RCC 7860 (cell line): ENCODE data around the gene THNSL1.
A peak's percentile ranks its signal among the peaks of the same experiment; 100 is the strongest.
"Not testable (repeated sequence)": the region's sequence is repeated elsewhere in the genome, so short reads cannot be mapped to it uniquely, and the experiment has no call there.

Experiments
- DNase-seq: peaks from one replicate; pipeline ENCODE4 v3.0.0-alpha.2; 2015; ENCODE audit warnings: low spot score
- FAIRE-seq: peaks from 2 replicates; lab custom pipeline; 2012; peaks lifted over from hg19 to GRCh38; lab: Jason Lieb, UNC

Gene THNSL1

DNA sequence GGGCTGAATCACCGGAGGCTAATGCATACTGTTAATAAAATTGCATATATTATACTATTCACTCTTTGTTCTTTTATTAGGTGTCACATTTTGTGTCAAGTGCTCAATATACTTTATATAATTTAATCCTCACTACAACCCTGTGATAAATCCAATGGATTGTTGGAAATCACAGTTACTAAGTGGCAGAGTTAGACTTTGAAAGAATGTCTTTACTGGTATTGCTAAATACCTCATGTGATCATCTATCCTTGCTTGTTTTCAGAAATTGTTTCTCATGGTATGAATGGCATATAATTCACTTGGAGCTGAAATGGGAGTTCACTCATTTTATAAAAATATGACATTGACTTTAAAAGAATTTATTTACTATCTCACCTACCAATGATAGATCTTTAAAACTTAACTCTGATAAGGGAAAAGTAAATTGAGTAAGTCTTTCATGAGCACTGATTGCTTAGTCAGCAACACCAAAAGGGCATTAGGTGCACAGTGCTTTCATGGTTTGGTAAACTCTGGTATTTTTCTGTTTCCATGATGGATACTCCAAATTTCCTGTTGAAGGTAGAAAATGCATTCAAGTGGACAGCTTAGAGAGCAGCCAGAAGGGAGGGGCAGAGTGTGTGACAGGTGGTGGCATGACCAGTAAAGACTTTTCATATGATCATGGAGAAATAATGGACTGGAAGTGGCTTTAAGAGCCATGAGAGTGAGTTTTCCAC lies 23.0 kb upstream of the THNSL1 start:
- DNase-seq, result peak; percentile 27
- FAIRE-seq, result peak; percentile 70

DNA sequence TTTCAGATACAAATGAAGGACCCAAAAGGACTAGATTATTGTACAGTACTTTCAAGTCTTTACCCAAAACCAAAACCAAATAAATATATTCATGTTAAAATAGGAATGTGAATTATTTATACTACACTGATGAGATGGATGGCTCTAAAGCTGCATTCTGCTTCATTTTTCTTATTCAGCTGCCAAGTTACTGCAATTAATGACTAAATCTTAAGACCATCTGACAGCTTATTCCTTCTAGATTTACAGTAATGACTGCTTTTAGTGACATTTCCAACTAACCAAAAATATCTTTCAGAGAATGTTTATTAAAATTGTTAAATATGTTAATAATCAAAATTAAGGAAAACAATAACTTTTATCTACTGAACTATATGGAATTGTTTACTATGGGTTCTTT lies 21.3 kb upstream of the THNSL1 start:
- no peak for FAIRE-seq
- DNase-seq, result no peak

GRCh38 chr10:24998044-24998443 lies 18.4 kb upstream of the THNSL1 start:
- FAIRE-seq (no peak), DNase-seq (no peak)

DNA sequence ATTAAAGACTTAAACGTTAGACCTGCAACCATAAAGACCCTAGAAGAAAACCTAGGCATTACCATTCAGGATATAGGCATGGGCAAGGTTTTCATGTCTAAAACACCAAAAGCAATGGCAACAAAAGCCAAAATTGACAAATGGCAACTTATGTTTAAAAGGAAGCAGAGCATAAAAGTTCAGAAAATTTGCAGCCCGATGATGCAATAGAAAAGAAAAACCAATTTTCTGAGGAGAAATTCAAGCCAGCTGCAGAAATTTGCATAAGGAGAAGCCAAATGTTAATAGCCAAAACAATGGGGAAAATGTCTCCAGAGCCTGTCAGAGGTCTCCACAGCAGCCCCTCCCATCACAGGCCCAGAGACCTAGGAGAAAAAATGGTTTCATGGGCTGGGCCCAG lies 4.8 kb upstream of the THNSL1 start:
- DNase-seq, FAIRE-seq: not testable (repeated sequence)

- no peak for FAIRE-seq
- no peak for DNase-seq
Observed at GRCh38 chr10:25014579-25014978, 1.8 kb upstream of the THNSL1 start.

- DNase-seq (peak; percentile 89), FAIRE-seq (no peak)
Observed at GRCh38 chr10:25015828-25016375, 510 bp upstream of the THNSL1 start, which contains the start of gene ENKUR. Gene ENKUR, minus strand, starts transcription at chr10:25016158. Its CDS starts 222 bp downstream, at chr10:25015936.

DNA sequence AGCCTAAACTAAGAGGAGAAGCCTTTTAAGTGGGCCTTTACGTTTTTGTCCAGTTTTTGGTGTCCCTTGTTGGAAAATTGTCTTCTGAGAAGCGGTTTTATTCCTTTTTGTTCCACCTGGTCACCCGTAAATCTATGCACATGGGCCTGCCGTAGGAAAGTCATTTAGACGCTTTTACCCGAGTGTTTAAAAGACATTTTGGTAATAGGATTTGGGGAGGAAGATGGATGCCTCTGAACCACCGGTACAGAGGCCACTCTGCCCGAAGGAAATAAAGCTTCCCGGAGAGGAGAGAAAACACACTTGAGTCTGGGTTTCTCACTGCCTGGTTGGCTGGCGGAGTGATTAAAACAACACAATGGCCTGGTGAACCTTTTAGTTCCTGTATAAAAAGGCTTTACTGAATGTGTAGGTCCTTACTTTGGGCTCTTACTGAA lies 760 bp downstream of the THNSL1 start:
- FAIRE-seq (no peak), DNase-seq (no peak)

DNA sequence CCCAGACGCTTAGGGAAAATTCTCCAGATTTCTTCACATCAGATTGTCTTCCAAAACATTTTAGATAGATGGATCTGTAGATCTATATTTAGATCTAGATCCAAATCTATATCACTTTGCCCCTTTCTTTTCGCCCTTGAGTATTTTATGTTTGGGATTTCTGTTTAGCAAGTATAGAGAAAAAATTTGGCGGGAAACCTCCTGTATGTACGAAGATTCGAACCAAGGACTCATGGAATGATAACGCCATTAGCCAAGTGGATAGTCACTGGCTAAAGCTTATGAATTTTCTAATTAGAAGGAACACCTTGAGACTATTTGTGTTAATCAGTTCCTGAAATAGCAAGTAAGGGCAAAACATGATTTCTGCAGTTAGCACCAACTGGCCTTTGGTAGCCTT lies 1.2 kb downstream of the THNSL1 start:
- FAIRE-seq, result no peak
- DNase-seq, result no peak

DNA sequence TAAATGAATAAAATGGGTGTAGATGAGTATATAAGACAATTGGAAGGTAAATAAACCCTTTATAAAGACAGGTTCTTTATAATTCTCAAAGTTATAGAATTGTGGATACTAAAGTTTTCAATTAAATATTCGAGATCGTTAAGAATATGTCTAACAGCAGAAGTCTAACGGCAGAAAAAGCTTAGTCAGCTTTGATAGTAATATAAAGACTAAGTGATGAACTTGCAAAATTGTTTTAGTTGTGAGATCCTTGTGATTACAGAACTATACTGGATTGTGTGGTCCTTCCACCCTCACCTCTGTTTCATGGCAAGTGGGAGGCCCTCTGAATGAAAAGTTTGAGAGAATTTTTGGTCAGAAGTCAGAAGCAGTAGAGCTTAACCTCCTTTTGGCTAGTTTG lies 2.3 kb downstream of the THNSL1 start:
- FAIRE-seq (no peak), DNase-seq (no peak)

GRCh38 chr10:25023278-25023677 lies 6.9 kb downstream of the THNSL1 start:
- DNase-seq (no peak), FAIRE-seq (no peak)

DNA sequence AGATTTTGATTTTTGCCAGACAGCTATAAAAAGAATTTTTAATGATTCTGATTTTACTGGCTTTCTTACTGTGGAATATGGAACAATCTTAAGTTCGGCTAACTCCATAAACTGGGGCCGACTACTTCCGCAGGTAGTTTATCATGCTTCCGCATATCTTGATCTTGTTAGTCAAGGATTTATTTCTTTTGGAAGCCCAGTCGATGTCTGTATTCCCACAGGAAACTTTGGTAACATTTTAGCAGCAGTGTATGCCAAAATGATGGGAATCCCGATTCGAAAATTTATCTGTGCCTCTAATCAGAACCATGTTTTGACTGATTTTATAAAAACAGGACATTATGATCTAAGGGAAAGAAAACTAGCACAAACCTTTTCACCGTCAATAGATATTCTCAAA lies 8.1 kb downstream of the THNSL1 start:
- FAIRE-seq (no peak), DNase-seq (no peak)

GRCh38 chr10:25026463-25026862 lies 10.1 kb downstream of the THNSL1 start:
- FAIRE-seq (peak; percentile 79), DNase-seq (peak; percentile 22)

- no peak for DNase-seq
- no peak for FAIRE-seq
Observed at GRCh38 chr10:25028711-25029110, 12.3 kb downstream of the THNSL1 start.

DNA sequence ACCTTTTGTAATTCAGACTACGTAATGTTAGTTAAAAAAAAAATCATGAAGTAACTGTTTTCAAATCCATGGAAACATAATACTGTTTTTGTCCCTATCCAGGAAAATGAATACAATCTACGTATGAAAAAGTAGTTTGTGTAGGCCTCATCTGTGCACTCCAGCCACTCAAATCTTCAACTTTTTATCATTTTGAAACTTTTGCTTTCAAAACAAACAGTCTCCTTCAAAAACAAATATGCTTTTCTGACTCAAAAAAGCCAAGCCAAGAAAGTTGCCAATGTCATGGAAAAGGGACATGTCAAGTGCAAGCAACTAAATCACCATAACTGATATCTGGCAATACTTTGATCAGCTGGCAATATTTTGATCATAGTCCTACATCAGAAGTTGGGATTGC lies 13.1 kb downstream of the THNSL1 start:
- no peak for DNase-seq
- no peak for FAIRE-seq

- no peak for DNase-seq
- no peak for FAIRE-seq
Observed at GRCh38 chr10:25036381-25036780, 20.0 kb downstream of the THNSL1 start.

- DNase-seq (no peak), FAIRE-seq (no peak)
Observed at GRCh38 chr10:25038325-25038724, 21.9 kb downstream of the THNSL1 start.

GRCh38 chr10:25039531-25039930 lies 23.1 kb downstream of the THNSL1 start:
- FAIRE-seq, result no peak
- DNase-seq, result no peak

DNA sequence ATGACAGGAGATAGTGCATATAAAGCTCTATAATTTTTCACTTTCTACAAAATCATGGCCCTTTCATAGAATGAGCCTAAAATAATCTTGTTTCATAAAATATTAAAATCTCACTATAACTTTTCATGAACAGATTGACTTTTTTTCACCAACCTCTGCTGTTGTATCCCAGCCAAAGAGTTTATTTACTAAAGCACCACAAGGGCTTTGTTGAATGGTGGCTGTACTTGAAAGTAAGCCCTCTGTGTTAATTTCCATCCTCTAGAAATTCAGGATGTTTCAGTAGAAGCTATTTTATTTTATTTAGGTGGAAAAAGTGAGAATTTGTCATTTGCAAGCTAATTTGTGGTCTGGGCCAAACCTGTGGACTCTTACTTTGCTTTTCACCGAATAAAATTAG lies 30.2 kb downstream of the THNSL1 start:
- no peak for FAIRE-seq

GRCh38 chr10:25047088-25047487 lies 30.7 kb downstream of the THNSL1 start:
- no peak for FAIRE-seq
- DNase-seq, result no peak

More for the DNA sequence above, 30.2 kb downstream of the THNSL1 start:
- no peak for DNase-seq

DNA sequence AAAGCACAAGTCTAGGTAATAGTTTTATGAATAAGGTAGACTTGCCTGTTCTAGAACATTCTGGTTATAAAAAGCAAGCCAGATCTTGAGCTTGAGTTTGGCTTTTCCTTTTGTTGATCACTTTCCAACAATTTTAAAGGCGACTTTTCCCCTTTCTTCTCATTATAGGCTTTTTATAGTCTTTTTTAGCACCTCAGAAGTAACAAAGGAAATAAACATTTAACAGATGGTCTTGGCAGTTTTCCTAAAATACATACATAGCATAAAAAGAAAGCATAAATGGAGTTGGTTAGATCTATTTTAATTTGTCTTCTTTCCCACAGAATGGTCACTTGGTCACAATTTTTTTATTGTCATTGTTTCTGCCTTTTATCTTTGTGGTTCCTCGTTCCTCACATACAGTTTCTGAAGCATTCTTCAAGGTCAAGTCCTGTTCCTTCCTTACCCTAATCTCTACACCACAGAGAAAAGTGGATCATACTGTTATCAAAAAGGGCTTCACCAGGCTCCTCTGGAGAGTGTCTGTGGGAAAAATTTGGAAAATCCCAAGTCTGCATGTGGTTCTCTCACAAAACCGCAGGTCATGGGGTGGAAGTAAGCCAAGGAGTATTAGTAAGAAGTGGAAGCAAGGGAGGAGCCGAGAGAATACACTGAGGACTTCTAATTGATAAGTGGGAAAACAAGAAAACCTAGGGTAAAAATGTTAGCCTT lies 31.3 kb downstream of the THNSL1 start:
- FAIRE-seq (peak; percentile 97), DNase-seq (peak; percentile 78)

DNA sequence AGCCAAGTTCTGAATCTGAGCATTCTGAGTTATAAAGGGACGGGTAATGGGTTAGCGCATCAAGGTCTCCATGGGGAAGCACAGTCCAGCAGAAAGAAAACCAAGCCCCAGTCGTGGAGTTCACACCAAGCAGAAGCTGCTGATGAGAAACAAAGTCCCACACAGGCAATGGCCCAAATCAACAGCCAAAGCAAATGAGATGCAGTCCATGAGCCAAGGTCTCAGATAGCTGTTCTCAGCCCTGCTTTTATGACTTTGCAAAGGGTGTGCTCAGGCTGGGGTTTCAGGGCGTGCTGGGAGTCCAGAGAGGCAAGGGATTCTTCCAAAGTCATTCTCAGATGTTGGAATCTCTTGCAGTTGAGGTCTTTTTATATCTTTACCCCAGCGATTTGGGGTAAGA lies 32.0 kb downstream of the THNSL1 start:
- FAIRE-seq, result no peak
- DNase-seq, result no peak

- DNase-seq (no peak), FAIRE-seq (no peak)
Observed at GRCh38 chr10:25049966-25050365, 33.6 kb downstream of the THNSL1 start.
